K562 (cell line): ENCODE measurements around the gene STXBP6. TPM values are rescaled to one million over a fixed set of nuclear protein-coding genes. Genes with fewer than 3 reads are reported as not detected.

Experiments
- ATAC-seq: fragments of 200-7000 bp; cut with Tn5 transposase; 3 replicates; pipeline ENCODE4 v1.9.1; 2020; ENCODE audit warnings: moderate library complexity
- BruUV-seq: library from RNA; stranded (reverse); fragments of 400-500 nt; replicated peaks from 2 replicates; lab custom pipeline; 2021; lab: Mats Ljungman, UMichigan
- CTCF ChIA-PET: fragments of 300-600 bp; formaldehyde crosslinking; extraction: SDS; loops from one replicate; lab custom pipeline; 2021; ENCODE audit warnings: low intra/inter-chr PET ratio; lab: Yijun Ruan, JAX
- POLR2A ChIA-PET: fragments of 300-600, 350-650 bp; sonication (Branson Sonifier 250); formaldehyde crosslinking; extraction: SDS; loops from one replicate; lab custom pipeline; 2021; ENCODE audit warnings: antibody characterized with exemption, inconsistent platforms; lab: Yijun Ruan, JAX
- DNase-seq, 4 experiments: peaks; one replicate each; pipeline versions ENCODE4 v3.0.0 to v3.0.0-alpha.2; 2011 to 2018; ENCODE audit warnings: low spot score in 3 of 4, mixed read lengths in 3 of 4; ENCODE audit errors: extremely low read depth in 1 of 4
- FAIRE-seq: peaks from 2 replicates; lab custom pipeline; 2011; peaks lifted over from hg19 to GRCh38; lab: Jason Lieb, UNC
- H2AFZ ChIP-seq: 2 replicates; pipeline ENCODE4 v1.6.0; 2011; ENCODE audit warnings: low read depth, low read length, control low read depth, inconsistent platforms
- H3K27ac ChIP-seq: fragments of 200-600 bp; 3 replicates; pipeline ENCODE4 v1.8.0; 2011; ENCODE audit warnings: low read depth, mild to moderate bottlenecking, control low read depth, inconsistent platforms, low read length, moderate library complexity, mixed read lengths; ENCODE audit errors: extremely low read depth
- H3K27me3 ChIP-seq, 2 experiments: fragments of 300-600 bp in 1 of 2; 2 replicates in 1 of 2; 3 replicates in 1 of 2; pipeline versions ENCODE4 v1.6.0 to v1.8.0; 2011; ENCODE audit warnings: inconsistent platforms in 2 of 2, low read length in 2 of 2, mild to moderate bottlenecking in 1 of 2, mixed read lengths in 1 of 2, moderate library complexity in 1 of 2; ENCODE audit not compliant: control insufficient read depth in 2 of 2, insufficient read depth in 2 of 2
- H3K36me3 ChIP-seq: fragments of 300-600 bp; 3 replicates; pipeline ENCODE4 v1.8.0; 2011; ENCODE audit warnings: mild to moderate bottlenecking, low read length, inconsistent platforms; ENCODE audit not compliant: control insufficient read depth, insufficient read depth
- H3K4me1 ChIP-seq, 2 experiments: fragments of 200-600 bp in 1 of 2; replicated peaks in 1 of 2; 2 replicates in 1 of 2; 3 replicates in 1 of 2; pipeline versions ENCODE4 v1.5.1 to v1.8.0; 2011; ENCODE audit warnings: inconsistent platforms in 2 of 2, low read length in 2 of 2, mild to moderate bottlenecking in 1 of 2, mixed read lengths in 1 of 2, moderate library complexity in 1 of 2; ENCODE audit not compliant: control insufficient read depth in 2 of 2, insufficient read depth in 2 of 2
- H3K4me2 ChIP-seq: 2 replicates; pipeline ENCODE4 v1.6.1; 2011; ENCODE audit warnings: low read length, control low read depth, inconsistent platforms, mixed read lengths; ENCODE audit not compliant: insufficient read depth
- H3K4me3 ChIP-seq: fragments of 200-600 bp; sonication (generic), shearing (Covaris generic); 2 replicates; pipeline ENCODE4 v1.5.1; 2016; ENCODE audit warnings: control low read depth, inconsistent platforms
- H3K79me2 ChIP-seq: fragments of 200-600 bp; 3 replicates; pipeline ENCODE4 v1.8.0; 2011; ENCODE audit warnings: low read length, inconsistent platforms; ENCODE audit not compliant: control insufficient read depth, insufficient read depth
- H3K9ac ChIP-seq, 2 experiments: 2 replicates each; pipeline versions ENCODE4 v1.6.0 to v1.6.1; 2011; ENCODE audit warnings: low read depth in 2 of 2, low read length in 2 of 2, control low read depth in 1 of 2, inconsistent platforms in 1 of 2, mild to moderate bottlenecking in 1 of 2, mixed read lengths in 1 of 2; ENCODE audit not compliant: insufficient read depth in 1 of 2
- H3K9me1 ChIP-seq: one replicate; pipeline ENCODE4 v1.6.0; 2011; ENCODE audit warnings: inconsistent platforms, mild to moderate bottlenecking, low read length, moderate library complexity; ENCODE audit not compliant: control insufficient read depth, insufficient read depth
- H3K9me3 ChIP-seq: replicated peaks from 2 replicates; pipeline ENCODE4 v1.5.1; 2011; ENCODE audit warnings: low read depth, low read length, inconsistent platforms; ENCODE audit not compliant: control insufficient read depth, insufficient read depth
- H4K20me1 ChIP-seq: replicated peaks from 2 replicates; pipeline ENCODE4 v1.6.1; 2011; ENCODE audit warnings: low read length, inconsistent platforms, mixed read lengths; ENCODE audit not compliant: control insufficient read depth, insufficient read depth
- ARID3B ChIP-seq: fragments of 250-450 bp; sonication (Bioruptor Pico); IDR thresholded peaks from 2 replicates; pipeline ENCODE4 v1.4.0; 2020; ENCODE audit warnings: borderline replicate concordance
- EHMT2 ChIP-seq: fragments of 450-650 bp; IDR thresholded peaks from 2 replicates; pipeline ENCODE4 v1.6.1; 2018; ENCODE audit warnings: antibody characterized with exemption
- ELF2 ChIP-seq: fragments of 250-450 bp; sonication (Bioruptor Pico); IDR thresholded peaks from 2 replicates; pipeline ENCODE4 v1.5.0; 2021; ENCODE audit warnings: mild to moderate bottlenecking
- GTF2A2 ChIP-seq: IDR thresholded peaks from 2 replicates; pipeline ENCODE4 v1.6.1; 2016; ENCODE audit warnings: mild to moderate bottlenecking, missing genetic modification characterization, missing compliant biosample characterization
- GTF2F1 ChIP-seq: IDR thresholded peaks from 2 replicates; pipeline ENCODE4 v1.6.1; 2011; ENCODE audit warnings: low read depth, low read length, improper control_type of control experiment
- HDAC6 ChIP-seq: IDR thresholded peaks from 2 replicates; pipeline ENCODE4 v1.6.1; 2012; ENCODE audit warnings: low read depth, mild to moderate bottlenecking, control low read depth, inconsistent platforms, low read length, moderate library complexity
- ZNF445 ChIP-seq: fragments of 250-450 bp; sonication (Bioruptor Pico); IDR thresholded peaks from 2 replicates; pipeline ENCODE4 v1.4.0; 2020; ENCODE audit warnings: low read depth, mild to moderate bottlenecking, moderate library complexity
- ZNF561 ChIP-seq: fragments of 450-650 bp; formaldehyde crosslinking; conservative IDR thresholded peaks from 2 replicates; pipeline ENCODE4 v1.4.0; 2020; ENCODE audit warnings: mild to moderate bottlenecking, moderate library complexity
- ZSCAN29 ChIP-seq: fragments of 450-650 bp; IDR thresholded peaks from 2 replicates; pipeline ENCODE4 v1.6.1; 2017
- WGBS: fragments of 100-300 bp; shearing (Covaris generic); methylation state at CpG from one replicate; pipeline ENCODE4 v1.1.6; 2016; ENCODE audit warnings: low coverage, mixed read lengths; ENCODE audit not compliant: insufficient coverage; ENCODE audit errors: missing lambda C conversion rate; 5-methylcytosine and 5-hydroxymethylcytosine counted together
- in situ Hi-C: fragments of 300-500 bp; cut with MboI; formaldehyde crosslinking; loops from 4 replicates; pipeline ENCODE4 v1.15.0; 2018; ENCODE audit warnings: inconsistent platforms, mixed read lengths
- intact Hi-C: fragments of 100-400 bp; cut with micrococcal nuclease; formaldehyde crosslinking; loops from 2 replicates; pipeline ENCODE4 v1.14.2; 2022
- polyA plus RNA-seq, 8 experiments: library from polyadenylated mRNA; depleted of rRNA in 4 of 8; stranded (reverse) in 5 of 8; unstranded in 3 of 8; fragments of >200 nt; fragmentation: Nextera tagmentation in 2 of 8; fragmentation: Illumina TruSeq in 1 of 8; extraction: Ambion mirVana in 2 of 8; extraction: Trizol in 1 of 8; gene quantifications; 2 replicates each; pipeline versions ENCODE4 v1.2.1 to v1.2.3, GENCODE V29; 2011 to 2014; ENCODE audit warnings: inconsistent platforms in 1 of 8, missing spikeins in 1 of 8
- total RNA-seq, 7 experiments: library from RNA; depleted of rRNA in 6 of 7; stranded (reverse); fragments of >200 nt in 6 of 7; fragmentation: Illumina TruSeq in 2 of 7; extraction: Trizol in 2 of 7; gene quantifications; 2 replicates each; pipeline versions ENCODE4 v1.2.1 to v1.2.3, GENCODE V29; 2011 to 2021; ENCODE audit warnings: low replicate concordance in 1 of 7
- TF ChIP-seq, protein P1 (sequence below), 2 experiments: fragments of 450-650 bp in 1 of 2; sonication (generic) in 1 of 2; formaldehyde crosslinking; conservative IDR thresholded peaks; 2 replicates each; pipeline versions ENCODE4 v1.4.0 to v1.8.1; 2020 to 2022; ENCODE audit warnings: mild to moderate bottlenecking in 1 of 2, missing genetic modification reagents in 1 of 2
- TF ChIP-seq, protein P2 (sequence below): fragments of 250-450 bp; sonication (Bioruptor Pico); IDR thresholded peaks from 2 replicates; pipeline ENCODE4 v1.5.0; 2020; ENCODE audit warnings: mild to moderate bottlenecking, borderline replicate concordance
- TF ChIP-seq, protein P3 (sequence below), 2 experiments: fragments of 450-650 bp; IDR thresholded peaks; 2 replicates each; pipeline ENCODE4 v1.6.1; 2018; ENCODE audit warnings: mild to moderate bottlenecking in 2 of 2, low read depth in 1 of 2; ENCODE audit not compliant: partially characterized antibody in 2 of 2
- TF ChIP-seq, protein P4 (sequence below): fragments of 450-650 bp; formaldehyde crosslinking; IDR thresholded peaks from 2 replicates; pipeline ENCODE4 v1.4.0; 2020; ENCODE audit warnings: mild to moderate bottlenecking, mixed read lengths

The STXBP6 gene
- total and polyA plus RNA-seq, 9 of the 15 experiments (the other 6 are each of a cell fraction or from before 2014, with no cell fraction given), result 0.27 to 0.89 (median 0.59) TPM

- DNase-seq (no peak), ATAC-seq (no peak), FAIRE-seq (no peak)
- intact Hi-C loops, result no loop called here
- H3K9me1 ChIP-seq, result no peaks in the 10 kb centered on the region
- no peak overlapping the region for H2AFZ ChIP-seq
- CTCF ChIA-PET, result no interaction called here
- no peaks in the 10 kb centered on the region for H4K20me1 ChIP-seq
- no peak overlapping the region for H3K4me2 ChIP-seq
- POLR2A ChIA-PET, result no interaction called here
- no peaks in the 10 kb centered on the region for H3K27me3 ChIP-seq
- no TSS peak for BruUV-seq
- H3K27ac ChIP-seq, result no peak overlapping the region
- no peaks in the 10 kb centered on the region for H3K36me3 ChIP-seq
- in situ Hi-C loops, result no loop called here
- WGBS, result 0% methylated on average over 4 of the region's 4 CpGs
- H3K4me1 ChIP-seq, result no peaks in the 10 kb centered on the region
- H3K79me2 ChIP-seq, result no peaks in the 10 kb centered on the region
- no peak overlapping the region for H3K9ac ChIP-seq
- H3K4me3 ChIP-seq, result no peak overlapping the region
- H3K9me3 ChIP-seq, result no peaks in the 10 kb centered on the region
- no peak for TF ChIP-seq EHMT2
- TF ChIP-seq ZSCAN29, result no peak
- TF ChIP-seq, protein P1, sequence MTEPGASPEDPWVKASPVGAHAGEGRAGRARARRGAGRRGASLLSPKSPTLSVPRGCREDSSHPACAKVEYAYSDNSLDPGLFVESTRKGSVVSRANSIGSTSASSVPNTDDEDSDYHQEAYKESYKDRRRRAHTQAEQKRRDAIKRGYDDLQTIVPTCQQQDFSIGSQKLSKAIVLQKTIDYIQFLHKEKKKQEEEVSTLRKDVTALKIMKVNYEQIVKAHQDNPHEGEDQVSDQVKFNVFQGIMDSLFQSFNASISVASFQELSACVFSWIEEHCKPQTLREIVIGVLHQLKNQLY (CRISPR knock-in tag; conservative IDR thresholded peaks at IDR 0.05), result no peak
- TF ChIP-seq, protein P2, sequence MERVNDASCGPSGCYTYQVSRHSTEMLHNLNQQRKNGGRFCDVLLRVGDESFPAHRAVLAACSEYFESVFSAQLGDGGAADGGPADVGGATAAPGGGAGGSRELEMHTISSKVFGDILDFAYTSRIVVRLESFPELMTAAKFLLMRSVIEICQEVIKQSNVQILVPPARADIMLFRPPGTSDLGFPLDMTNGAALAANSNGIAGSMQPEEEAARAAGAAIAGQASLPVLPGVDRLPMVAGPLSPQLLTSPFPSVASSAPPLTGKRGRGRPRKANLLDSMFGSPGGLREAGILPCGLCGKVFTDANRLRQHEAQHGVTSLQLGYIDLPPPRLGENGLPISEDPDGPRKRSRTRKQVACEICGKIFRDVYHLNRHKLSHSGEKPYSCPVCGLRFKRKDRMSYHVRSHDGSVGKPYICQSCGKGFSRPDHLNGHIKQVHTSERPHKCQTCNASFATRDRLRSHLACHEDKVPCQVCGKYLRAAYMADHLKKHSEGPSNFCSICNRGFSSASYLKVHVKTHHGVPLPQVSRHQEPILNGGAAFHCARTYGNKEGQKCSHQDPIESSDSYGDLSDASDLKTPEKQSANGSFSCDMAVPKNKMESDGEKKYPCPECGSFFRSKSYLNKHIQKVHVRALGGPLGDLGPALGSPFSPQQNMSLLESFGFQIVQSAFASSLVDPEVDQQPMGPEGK (CRISPR knock-in tag), result no peak
- TF ChIP-seq ELF2, result no peak
- TF ChIP-seq, protein P3, sequence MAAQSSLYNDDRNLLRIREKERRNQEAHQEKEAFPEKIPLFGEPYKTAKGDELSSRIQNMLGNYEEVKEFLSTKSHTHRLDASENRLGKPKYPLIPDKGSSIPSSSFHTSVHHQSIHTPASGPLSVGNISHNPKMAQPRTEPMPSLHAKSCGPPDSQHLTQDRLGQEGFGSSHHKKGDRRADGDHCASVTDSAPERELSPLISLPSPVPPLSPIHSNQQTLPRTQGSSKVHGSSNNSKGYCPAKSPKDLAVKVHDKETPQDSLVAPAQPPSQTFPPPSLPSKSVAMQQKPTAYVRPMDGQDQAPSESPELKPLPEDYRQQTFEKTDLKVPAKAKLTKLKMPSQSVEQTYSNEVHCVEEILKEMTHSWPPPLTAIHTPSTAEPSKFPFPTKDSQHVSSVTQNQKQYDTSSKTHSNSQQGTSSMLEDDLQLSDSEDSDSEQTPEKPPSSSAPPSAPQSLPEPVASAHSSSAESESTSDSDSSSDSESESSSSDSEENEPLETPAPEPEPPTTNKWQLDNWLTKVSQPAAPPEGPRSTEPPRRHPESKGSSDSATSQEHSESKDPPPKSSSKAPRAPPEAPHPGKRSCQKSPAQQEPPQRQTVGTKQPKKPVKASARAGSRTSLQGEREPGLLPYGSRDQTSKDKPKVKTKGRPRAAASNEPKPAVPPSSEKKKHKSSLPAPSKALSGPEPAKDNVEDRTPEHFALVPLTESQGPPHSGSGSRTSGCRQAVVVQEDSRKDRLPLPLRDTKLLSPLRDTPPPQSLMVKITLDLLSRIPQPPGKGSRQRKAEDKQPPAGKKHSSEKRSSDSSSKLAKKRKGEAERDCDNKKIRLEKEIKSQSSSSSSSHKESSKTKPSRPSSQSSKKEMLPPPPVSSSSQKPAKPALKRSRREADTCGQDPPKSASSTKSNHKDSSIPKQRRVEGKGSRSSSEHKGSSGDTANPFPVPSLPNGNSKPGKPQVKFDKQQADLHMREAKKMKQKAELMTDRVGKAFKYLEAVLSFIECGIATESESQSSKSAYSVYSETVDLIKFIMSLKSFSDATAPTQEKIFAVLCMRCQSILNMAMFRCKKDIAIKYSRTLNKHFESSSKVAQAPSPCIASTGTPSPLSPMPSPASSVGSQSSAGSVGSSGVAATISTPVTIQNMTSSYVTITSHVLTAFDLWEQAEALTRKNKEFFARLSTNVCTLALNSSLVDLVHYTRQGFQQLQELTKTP (IDR thresholded peaks at IDR 0.05; ENCODE audit: low read depth in 1 of 2, partially characterized antibody in 2 of 2), result no peak
- TF ChIP-seq, protein P4, sequence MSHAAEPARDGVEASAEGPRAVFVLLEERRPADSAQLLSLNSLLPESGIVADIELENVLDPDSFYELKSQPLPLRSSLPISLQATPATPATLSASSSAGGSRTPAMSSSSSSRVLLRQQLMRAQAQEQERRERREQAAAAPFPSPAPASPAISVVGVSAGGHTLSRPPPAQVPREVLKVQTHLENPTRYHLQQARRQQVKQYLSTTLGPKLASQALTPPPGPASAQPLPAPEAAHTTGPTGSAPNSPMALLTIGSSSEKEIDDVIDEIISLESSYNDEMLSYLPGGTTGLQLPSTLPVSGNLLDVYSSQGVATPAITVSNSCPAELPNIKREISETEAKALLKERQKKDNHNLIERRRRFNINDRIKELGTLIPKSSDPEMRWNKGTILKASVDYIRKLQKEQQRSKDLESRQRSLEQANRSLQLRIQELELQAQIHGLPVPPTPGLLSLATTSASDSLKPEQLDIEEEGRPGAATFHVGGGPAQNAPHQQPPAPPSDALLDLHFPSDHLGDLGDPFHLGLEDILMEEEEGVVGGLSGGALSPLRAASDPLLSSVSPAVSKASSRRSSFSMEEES, result no peak
- TF ChIP-seq ZNF561, result no peak
- TF ChIP-seq ZNF445 (CRISPR knock-in tag), result no peak
- no peak for TF ChIP-seq HDAC6
- no peak for TF ChIP-seq GTF2A2 (tag)
- no peak for TF ChIP-seq ARID3B (CRISPR knock-in tag)
- no peak for TF ChIP-seq GTF2F1
Measured at GRCh38 chr14:24895622-24896021, 154.3 kb downstream of the STXBP6 start.
